Tibial artery (tissue), 4 donors: ENCODE results near the gene EXOC1.

Experiments used
- DNase-seq, 2 donors: peaks; one replicate each; pipeline ENCODE4 v3.0.0-alpha.2; 2019
- H3K27ac ChIP-seq, 2 donors: fragments of 200-600 bp; sonication (generic) in 1 of 2; 1 replicate in 1 of 2; 2 replicates in 1 of 2; pipeline ENCODE4 v1.5.1; 2018 to 2019; ENCODE audit warnings: mild to moderate bottlenecking in 1 of 2
- H3K27me3 ChIP-seq, 2 donors: fragments of 200-600 bp; sonication (generic) in 1 of 2; one replicate each; pipeline versions ENCODE4 v1.5.1 to v1.6.0; 2016 to 2019
- H3K36me3 ChIP-seq, 3 donors: fragments of 200-600 bp; sonication (generic) in 2 of 3; one replicate each; pipeline ENCODE4 v1.5.1; 2016 to 2019; ENCODE audit warnings: mild to moderate bottlenecking in 2 of 3
- H3K4me1 ChIP-seq, 4 donors: fragments of 200-600 bp; sonication (generic) in 2 of 4; 1 replicate in 3 of 4; 2 replicates in 1 of 4; pipeline ENCODE4 v1.5.1; 2016 to 2019
- H3K4me3 ChIP-seq, 2 donors: fragments of 200-600 bp; sonication (generic) in 1 of 2; 1 replicate in 1 of 2; 2 replicates in 1 of 2; pipeline ENCODE4 v1.5.1; 2018 to 2019; ENCODE audit warnings: mild to moderate bottlenecking in 2 of 2
- H3K9me3 ChIP-seq, 3 donors: fragments of 200-600 bp; sonication (generic) in 1 of 3; one replicate each; pipeline ENCODE4 v1.5.1; 2016 to 2019
- CTCF ChIP-seq, 2 experiments: fragments of 200-600 bp in 1 of 2; fragments of 450-650 bp in 1 of 2; IDR thresholded peaks; one replicate each; pipeline ENCODE4 v1.5.1; 2017 to 2019; ENCODE audit warnings: antibody characterized with exemption in 2 of 2, mild to moderate bottlenecking in 1 of 2, moderate library complexity in 1 of 2
- intact Hi-C: fragments of 100-400 bp; cut with DNase I; formaldehyde crosslinking; loops from one replicate; pipeline ENCODE4 v1.15.0; 2023; ENCODE audit warnings: low total_unique reads

Gene EXOC1

DNA sequence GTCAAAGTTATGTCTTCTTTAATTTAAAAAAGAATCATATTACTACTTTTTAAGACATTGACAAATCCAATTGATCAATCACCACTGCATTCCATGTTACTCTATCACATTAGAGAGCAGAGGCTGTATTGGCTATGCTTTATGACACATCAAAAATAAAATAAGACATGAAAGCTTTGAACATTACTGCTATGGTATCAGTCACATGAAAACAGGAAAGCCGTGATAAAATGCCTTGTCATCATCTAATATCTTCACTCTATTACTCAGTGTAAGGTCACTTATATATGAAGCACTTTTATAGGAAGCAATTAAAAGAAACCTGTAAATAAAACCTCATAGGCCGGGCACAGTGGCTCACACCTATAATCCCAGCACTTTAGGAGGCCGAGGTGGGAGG lies 67.6 kb downstream of the EXOC1 start:
- H3K27me3 ChIP-seq, result no peaks in the 10 kb centered on the region
- intact Hi-C loops, result no loop called here
- H3K27ac ChIP-seq, result no peak overlapping the region
- H3K4me1 ChIP-seq, result no peaks in the 10 kb centered on the region
- H3K9me3 ChIP-seq, result no peaks in the 10 kb centered on the region
- no peak for TF ChIP-seq CTCF (IDR thresholded peaks at IDR 0.05)
- DNase-seq, result no peak
- no peaks in the 10 kb centered on the region for H3K36me3 ChIP-seq
- H3K4me3 ChIP-seq, result no peak overlapping the region

DNA sequence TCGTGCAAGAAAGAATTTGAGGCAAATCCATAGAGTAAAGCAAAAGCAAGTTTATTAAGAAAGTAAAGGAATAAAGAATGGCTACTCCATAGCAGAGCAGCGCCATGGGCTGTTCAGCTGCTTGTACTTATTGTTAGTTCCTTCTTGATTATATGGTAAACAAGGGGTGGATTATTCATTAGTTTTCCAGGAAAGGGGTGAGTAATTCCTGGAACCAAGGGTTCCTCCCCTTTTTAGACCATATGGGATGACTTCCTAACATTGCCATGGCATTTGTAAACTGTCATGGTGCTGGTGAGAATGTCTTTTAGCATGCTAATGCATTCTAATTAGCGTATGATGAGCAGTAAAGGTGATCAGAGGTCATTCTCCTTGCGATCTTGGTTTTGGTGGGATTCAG lies 71.8 kb downstream of the EXOC1 start:
- DNase-seq, result no peak
- no peak for TF ChIP-seq CTCF (IDR thresholded peaks at IDR 0.05)
- intact Hi-C loops, result no loop called here
- H3K27me3 ChIP-seq, result no peaks in the 10 kb centered on the region
- no peaks in the 10 kb centered on the region for H3K4me1 ChIP-seq
- no peaks in the 10 kb centered on the region for H3K9me3 ChIP-seq
- H3K36me3 ChIP-seq, result no peaks in the 10 kb centered on the region
- H3K27ac ChIP-seq, result no peak overlapping the region
- no peak overlapping the region for H3K4me3 ChIP-seq

DNA sequence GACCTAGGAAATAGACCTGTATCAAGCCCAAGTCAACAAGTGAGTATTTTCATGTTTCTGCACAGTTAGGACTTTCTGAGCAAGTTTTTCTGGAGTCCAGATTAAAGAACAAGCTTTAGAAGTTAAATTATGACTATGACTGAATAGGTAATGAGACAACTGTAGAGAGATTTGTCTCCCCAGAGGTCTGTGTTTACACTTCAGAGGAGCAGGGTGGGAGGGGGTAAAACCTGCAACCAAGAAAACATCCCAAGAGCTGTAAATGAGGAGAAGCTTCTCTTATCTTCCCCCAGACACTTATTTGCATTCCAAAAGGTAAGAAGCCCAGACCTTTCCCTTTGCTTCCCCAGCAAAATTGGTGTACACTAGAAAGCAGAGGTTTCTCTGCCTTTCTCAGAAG lies 73.2 kb downstream of the EXOC1 start:
- Histone ChIP-seq H3K9me3 (no peaks in the 10 kb centered on the region), H3K4me1 (no peaks in the 10 kb centered on the region), H3K27me3 (no peaks in the 10 kb centered on the region), H3K36me3 (no peaks in the 10 kb centered on the region), H3K4me3 (no peak overlapping the region), H3K27ac (no peak overlapping the region)
- DNase-seq, result no peak
- no peak for TF ChIP-seq CTCF (IDR thresholded peaks at IDR 0.05)
- intact Hi-C loops, result no loop called here

DNA sequence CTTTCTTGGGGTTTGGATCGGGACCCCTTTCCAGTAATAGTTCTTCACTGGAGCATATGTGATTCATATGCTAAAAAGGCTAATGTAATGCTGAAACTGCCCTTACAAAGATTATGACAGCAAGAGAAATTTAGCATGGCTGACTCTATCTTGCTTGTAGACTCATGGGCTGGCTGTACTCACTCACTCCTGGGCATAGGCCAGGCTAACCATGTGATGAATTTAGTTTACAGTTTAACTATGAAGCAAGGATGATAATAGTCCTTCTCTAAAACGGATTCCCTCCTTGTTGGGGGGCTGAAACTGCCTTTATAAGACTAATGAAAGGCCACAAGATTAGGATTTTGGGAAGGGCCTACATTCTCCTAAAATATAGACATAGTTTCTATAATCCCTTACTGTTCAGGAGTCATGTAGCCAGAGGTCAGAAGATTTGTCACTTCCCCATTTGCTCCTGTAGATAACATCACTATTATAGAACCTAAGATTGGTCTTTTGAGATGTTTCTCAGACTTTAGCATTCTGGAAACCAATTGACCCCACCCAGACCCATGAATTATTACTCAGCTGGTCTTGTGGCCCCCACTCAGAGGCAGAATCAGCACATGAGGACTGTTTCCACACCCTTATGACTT lies 74.5 kb downstream of the EXOC1 start:
- intact Hi-C loops, result no loop called here
- Histone ChIP-seq H3K4me1 (no peaks in the 10 kb centered on the region), H3K36me3 (no peaks in the 10 kb centered on the region), H3K27me3 (no peaks in the 10 kb centered on the region), H3K27ac (no peak overlapping the region), H3K9me3 (no peaks in the 10 kb centered on the region), H3K4me3 (no peak overlapping the region)
- DNase-seq, result no peak
- no peak for TF ChIP-seq CTCF (IDR thresholded peaks at IDR 0.05)

DNA sequence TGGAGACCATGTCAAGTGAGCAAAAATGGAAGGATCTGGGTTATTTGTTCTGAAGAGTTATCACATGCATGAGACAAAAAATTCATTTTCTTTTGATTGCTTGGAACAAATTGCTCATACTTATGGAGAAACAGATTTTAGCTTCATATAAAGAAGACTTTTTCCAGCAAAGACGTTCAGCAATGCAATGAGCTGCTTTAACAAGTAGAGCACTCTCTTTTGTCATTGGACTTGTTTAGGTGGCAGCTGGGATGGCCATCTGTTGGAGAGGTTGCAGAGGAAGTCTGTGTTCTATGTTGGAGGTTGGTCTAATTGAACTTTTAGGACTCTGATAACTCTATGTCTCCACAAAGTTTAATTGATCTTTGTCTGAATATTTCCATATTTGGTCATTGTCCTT lies 75.4 kb downstream of the EXOC1 start:
- no peak overlapping the region for H3K4me3 ChIP-seq
- H3K9me3 ChIP-seq, result no peaks in the 10 kb centered on the region
- TF ChIP-seq CTCF (IDR thresholded peaks at IDR 0.05), result no peak
- no peaks in the 10 kb centered on the region for H3K36me3 ChIP-seq
- H3K27ac ChIP-seq, result no peak overlapping the region
- H3K27me3 ChIP-seq, result no peaks in the 10 kb centered on the region
- H3K4me1 ChIP-seq, result no peaks in the 10 kb centered on the region
- intact Hi-C loops, result no loop called here
- no peak for DNase-seq

- Histone ChIP-seq H3K27me3 (no peaks in the 10 kb centered on the region), H3K27ac (no peak overlapping the region), H3K4me3 (no peak overlapping the region), H3K9me3 (no peaks in the 10 kb centered on the region), H3K36me3 (no peaks in the 10 kb centered on the region), H3K4me1 (no peaks in the 10 kb centered on the region)
- intact Hi-C loops, result no loop called here
- no peak for TF ChIP-seq CTCF (IDR thresholded peaks at IDR 0.05)
- no peak for DNase-seq
These were observed 77.6 kb downstream of the EXOC1 start for GRCh38 chr4:55931043-55931442.
